IMR-90 (cell line): ENCODE measurements around the gene ZCWPW1.

Experiments used
- BHLHE40 ChIP-seq: fragments of 150-350 bp; IDR thresholded peaks from 2 replicates; pipeline ENCODE4 v1.6.1; 2016; ENCODE audit warnings: mild to moderate bottlenecking, low read depth, low read length
- CEBPB ChIP-seq: IDR thresholded peaks from 2 replicates; pipeline ENCODE4 v1.6.1; 2012; ENCODE audit warnings: low read depth, low read length, improper control_type of control experiment
- CTCF ChIP-seq: conservative IDR thresholded peaks from 2 replicates; pipeline ENCODE4 v1.5.1; 2012; ENCODE audit warnings: mild to moderate bottlenecking, low read depth, low read length, improper control_type of control experiment
- ELK1 ChIP-seq: fragments of 150-350 bp; IDR thresholded peaks from 2 replicates; pipeline ENCODE4 v1.6.1; 2016; ENCODE audit warnings: low read depth, mild to moderate bottlenecking, low read length, moderate library complexity, borderline replicate concordance
- FOS ChIP-seq: fragments of 150-350 bp; IDR thresholded peaks from 2 replicates; pipeline ENCODE4 v1.6.1; 2016; ENCODE audit warnings: low read depth, low read length
- MXI1 ChIP-seq: IDR thresholded peaks from 2 replicates; pipeline ENCODE4 v1.6.1; 2012; ENCODE audit warnings: low read depth, mild to moderate bottlenecking, low read length, moderate library complexity, borderline replicate concordance
- POLR2A ChIP-seq: IDR thresholded peaks from 2 replicates; pipeline ENCODE4 v1.6.1; 2012; ENCODE audit warnings: mild to moderate bottlenecking, low read depth, low read length
- RAD21 ChIP-seq: IDR thresholded peaks from 2 replicates; pipeline ENCODE4 v1.6.1; 2012; ENCODE audit warnings: low read length, improper control_type of control experiment
- USF2 ChIP-seq: fragments of 150-350 bp; IDR thresholded peaks from 2 replicates; pipeline ENCODE4 v1.6.1; 2017; ENCODE audit warnings: mild to moderate bottlenecking, antibody characterized with exemption, low read length, low read depth

- TF ChIP-seq POLR2A, result no peak
- no peak for TF ChIP-seq ELK1
- TF ChIP-seq CTCF, result no peak
- no peak for TF ChIP-seq CEBPB
- no peak for TF ChIP-seq USF2
- TF ChIP-seq RAD21, result no peak
- TF ChIP-seq MXI1, result no peak
- no peak for TF ChIP-seq BHLHE40
- no peak for TF ChIP-seq FOS
Measured at GRCh38 chr7:100369105-100369504, 59.4 kb downstream of the ZCWPW1 start.
